SK-N-SH treated with all-trans-retinoic acid at 6 μM for 48 hours (cell line): ENCODE data around the gene RPL3.
A peak's percentile ranks its signal among the peaks of the same experiment; 100 is the strongest.
"Not testable (repeated sequence)": the region's sequence is repeated elsewhere in the genome, so short reads cannot be mapped to it uniquely, and the experiment has no call there.

Experiments
- ATAC-seq: fragments of 200-7000 bp; cut with Tn5 transposase; 3 replicates; pipeline ENCODE4 v1.9.1; 2020; ENCODE audit warnings: mild to moderate bottlenecking, moderate library complexity
- ARNTL ChIP-seq: fragments of 450-650 bp; formaldehyde crosslinking; IDR thresholded peaks from 2 replicates; pipeline ENCODE4 v1.5.0; 2020; ENCODE audit warnings: low read depth, mild to moderate bottlenecking, moderate library complexity, borderline replicate concordance
- BACH2 ChIP-seq: fragments of 250-450 bp; sonication (Bioruptor Pico); IDR thresholded peaks from 2 replicates; pipeline ENCODE4 v1.9.0; 2021; ENCODE audit warnings: mild to moderate bottlenecking, borderline replicate concordance
- CREB5 ChIP-seq: fragments of 250-450 bp; sonication (Bioruptor Pico); IDR thresholded peaks from 2 replicates; pipeline ENCODE4 v1.5.1; 2020; ENCODE audit warnings: low read depth, mild to moderate bottlenecking, moderate library complexity
- CSDC2 ChIP-seq: fragments of 250-450 bp; sonication (Bioruptor Pico); IDR thresholded peaks from 2 replicates; pipeline ENCODE4 v1.5.0; 2020; ENCODE audit warnings: mild to moderate bottlenecking, moderate library complexity
- CSRNP3 ChIP-seq: fragments of 250-450 bp; sonication (Bioruptor Pico); IDR thresholded peaks from 2 replicates; pipeline ENCODE4 v1.5.1; 2021; ENCODE audit warnings: mild to moderate bottlenecking, moderate library complexity
- ESRRG ChIP-seq: fragments of 250-450 bp; sonication (Bioruptor Pico); IDR thresholded peaks from 2 replicates; pipeline ENCODE4 v1.6.1; 2021; ENCODE audit warnings: mild to moderate bottlenecking
- PATZ1 ChIP-seq: fragments of 250-450 bp; sonication (Bioruptor Pico); IDR thresholded peaks from 2 replicates; pipeline ENCODE4 v1.8.0; 2020; ENCODE audit warnings: mild to moderate bottlenecking, moderate library complexity, borderline replicate concordance
- POU6F1 ChIP-seq: fragments of 250-450 bp; sonication (Bioruptor Pico); IDR thresholded peaks from 2 replicates; pipeline ENCODE4 v1.8.0; 2021; ENCODE audit warnings: low read depth, mild to moderate bottlenecking, moderate library complexity, borderline replicate concordance
- PPARA ChIP-seq: fragments of 250-450 bp; sonication (Bioruptor Pico); IDR thresholded peaks from 2 replicates; pipeline ENCODE4 v1.5.0; 2020; ENCODE audit warnings: mild to moderate bottlenecking, borderline replicate concordance
- RARB ChIP-seq: fragments of 250-450 bp; sonication (Bioruptor Pico); IDR thresholded peaks from 2 replicates; pipeline ENCODE4 v1.8.0; 2021; ENCODE audit warnings: mild to moderate bottlenecking, moderate library complexity
- SNAI2 ChIP-seq: fragments of 250-450 bp; sonication (Bioruptor Pico); IDR thresholded peaks from 2 replicates; pipeline ENCODE4 v1.5.0; 2020; ENCODE audit warnings: mild to moderate bottlenecking, moderate library complexity
- TCF4 ChIP-seq: fragments of 250-450 bp; sonication (Bioruptor Pico); IDR thresholded peaks from 2 replicates; pipeline ENCODE4 v1.8.0; 2021; ENCODE audit warnings: mild to moderate bottlenecking, moderate library complexity, borderline replicate concordance
- TSHZ2 ChIP-seq: fragments of 250-450 bp; sonication (Bioruptor Pico); IDR thresholded peaks from 2 replicates; pipeline ENCODE4 v1.5.0; 2020; ENCODE audit warnings: mild to moderate bottlenecking, moderate library complexity
- ZC3H10 ChIP-seq: fragments of 250-450 bp; sonication (Bioruptor Pico); IDR thresholded peaks from 2 replicates; pipeline ENCODE4 v1.5.1; 2021; ENCODE audit warnings: mild to moderate bottlenecking, moderate library complexity
- ZFP30 ChIP-seq: fragments of 450-650 bp; formaldehyde crosslinking; IDR thresholded peaks from 2 replicates; pipeline ENCODE4 v1.5.0; 2022; ENCODE audit warnings: mild to moderate bottlenecking, moderate library complexity
- ZNF565 ChIP-seq: fragments of 450-650 bp; formaldehyde crosslinking; conservative IDR thresholded peaks from 2 replicates; pipeline ENCODE4 v1.5.0; 2020; ENCODE audit warnings: low read depth, mild to moderate bottlenecking, moderate library complexity
- ZNF8 ChIP-seq: fragments of 450-650 bp; formaldehyde crosslinking; IDR thresholded peaks from 2 replicates; pipeline ENCODE4 v1.5.0; 2020; ENCODE audit warnings: mild to moderate bottlenecking, moderate library complexity

RPL3 gene

GRCh38 chr22:39341179-39341578 lies 21.8 kb upstream of the RPL3 start (continued):
- TF ChIP-seq CSRNP3 (CRISPR knock-in tag) (no peak), CREB5 (CRISPR knock-in tag) (no peak), CSDC2 (no peak), TCF4 (no peak), BACH2 (no peak), SNAI2 (CRISPR knock-in tag) (no peak)

- not testable (repeated sequence) for ATAC-seq
These were observed 20.4 kb upstream of the RPL3 start for GRCh38 chr22:39339775-39340174.

- ATAC-seq = no peak
- TF ChIP-seq ESRRG (no peak), ZNF565 (CRISPR knock-in tag) (no peak), TSHZ2 (no peak), ZNF8 (CRISPR knock-in tag) (no peak), CREB5 (CRISPR knock-in tag) (no peak), ZC3H10 (CRISPR knock-in tag) (no peak), TCF4 (no peak), PATZ1 (CRISPR knock-in tag) (no peak), RARB (CRISPR knock-in tag) (no peak), ARNTL (no peak), SNAI2 (CRISPR knock-in tag) (no peak), POU6F1 (CRISPR knock-in tag) (no peak), PPARA (no peak), ZFP30 (CRISPR knock-in tag) (no peak)
These were observed 17.0 kb upstream of the RPL3 start for GRCh38 chr22:39336411-39336810.

- peak; percentile 82 for ATAC-seq
- no peak for TF ChIP-seq ESRRG
- TF ChIP-seq TCF4 = peak; percentile 33; the same call in 1 of the 2 replicates
- no peak for TF ChIP-seq BACH2
These were observed 13.1 kb upstream of the RPL3 start for GRCh38 chr22:39332441-39333064.

GRCh38 chr22:39330553-39330952 lies 11.1 kb upstream of the RPL3 start:
- not testable (repeated sequence) for ATAC-seq
